Iris pigment epithelial cell (primary cell): ENCODE measurements around the gene DMAC2L.
A peak's percentile ranks its signal among the peaks of the same experiment; 100 is the strongest.

Experiments
- DNase-seq: peaks from one replicate; pipeline ENCODE4 v3.0.0-alpha.2; 2011; ENCODE audit warnings: low read depth

DMAC2L gene

GRCh38 chr14:50331596-50331995 lies 19.5 kb downstream of the DMAC2L start:
- DNase-seq, result no peak

GRCh38 chr14:50333014-50333509 lies 20.9 kb downstream of the DMAC2L start:
- DNase-seq, result peak; percentile 94

- DNase-seq, result no peak
Observed at GRCh38 chr14:50334211-50334610, 22.1 kb downstream of the DMAC2L start.

GRCh38 chr14:50335389-50335788 lies 23.3 kb downstream of the DMAC2L start:
- peak; percentile 66 for DNase-seq

- peak; percentile 49 for DNase-seq
Observed at GRCh38 chr14:50335989-50336824, 24.1 kb downstream of the DMAC2L start.

- no peak for DNase-seq
Observed at GRCh38 chr14:50338587-50338986, 26.5 kb downstream of the DMAC2L start.

GRCh38 chr14:50339178-50339804 lies 27.2 kb downstream of the DMAC2L start:
- no peak for DNase-seq

GRCh38 chr14:50340045-50340444 lies 27.9 kb downstream of the DMAC2L start:
- no peak for DNase-seq

GRCh38 chr14:50340963-50341362 lies 28.8 kb downstream of the DMAC2L start:
- DNase-seq, result no peak

- peak; percentile 83 for DNase-seq
Observed at GRCh38 chr14:50342221-50343078, 30.3 kb downstream of the DMAC2L start.

- DNase-seq, result no peak
Observed at GRCh38 chr14:50343434-50343833, 31.3 kb downstream of the DMAC2L start.

GRCh38 chr14:50344116-50344775 lies 32.1 kb downstream of the DMAC2L start:
- DNase-seq, result peak; percentile 47

GRCh38 chr14:50344876-50345563 lies 32.9 kb downstream of the DMAC2L start:
- peak; percentile 73 for DNase-seq

- DNase-seq, result no peak
Observed at GRCh38 chr14:50345846-50346422, 33.8 kb downstream of the DMAC2L start.

- peak; percentile 81 for DNase-seq
Observed at GRCh38 chr14:50347521-50347920, 35.4 kb downstream of the DMAC2L start.

GRCh38 chr14:50348933-50349332 lies 36.8 kb downstream of the DMAC2L start:
- no peak for DNase-seq

GRCh38 chr14:50350975-50351374 lies 38.9 kb downstream of the DMAC2L start:
- peak; percentile 33 for DNase-seq

GRCh38 chr14:50352584-50352983 lies 40.5 kb downstream of the DMAC2L start:
- DNase-seq, result no peak

GRCh38 chr14:50353126-50353525 lies 41.0 kb downstream of the DMAC2L start:
- peak; percentile 58 for DNase-seq

- DNase-seq, result peak; percentile 64
Observed at GRCh38 chr14:50354527-50354926, 42.4 kb downstream of the DMAC2L start.

- no peak for DNase-seq
Observed at GRCh38 chr14:50355692-50356091, 43.6 kb downstream of the DMAC2L start.
